ENCODE results near the gene GUCY2F.

GUCY2F gene

GRCh38 chrX:109481986-109482385 lies at the start of gene GUCY2F:
Gene GUCY2F (minus strand): TSS chrX:109482086. CDS start chrX:109475936, 6,150 bp downstream.
- DNase-seq, result no peak

- no peak for DNase-seq
Measured at GRCh38 chrX:109519001-109519400, 37.1 kb upstream of the GUCY2F start.

GRCh38 chrX:109511113-109511512 lies 29.2 kb upstream of the GUCY2F start:
- DNase-seq, result no peak

- no peak for DNase-seq
Measured at GRCh38 chrX:109508915-109509314, 27.0 kb upstream of the GUCY2F start.

GRCh38 chrX:109501176-109501575 lies 19.3 kb upstream of the GUCY2F start:
- no peak for DNase-seq

GRCh38 chrX:109498434-109498833 lies 16.5 kb upstream of the GUCY2F start:
- no peak for DNase-seq

- DNase-seq, result no peak
Measured at GRCh38 chrX:109489174-109489573, 7.3 kb upstream of the GUCY2F start.

GRCh38 chrX:109487640-109488039 lies 5.8 kb upstream of the GUCY2F start:
- no peak for DNase-seq

- peak; percentile 79 for DNase-seq
Measured at GRCh38 chrX:109485470-109486340, 3.8 kb upstream of the GUCY2F start.

- no peak for DNase-seq
Measured at GRCh38 chrX:109484886-109485285, 3.0 kb upstream of the GUCY2F start.

- DNase-seq, result peak; percentile 26
Measured at GRCh38 chrX:109475174-109475891, 6.6 kb downstream of the GUCY2F start.

GRCh38 chrX:109472939-109473735 lies 8.7 kb downstream of the GUCY2F start:
- peak; percentile 30 for DNase-seq

- DNase-seq, result no peak
Measured at GRCh38 chrX:109464231-109464630, 17.7 kb downstream of the GUCY2F start.

GRCh38 chrX:109463784-109464183 lies 18.1 kb downstream of the GUCY2F start:
- no peak for DNase-seq

GRCh38 chrX:109448282-109448938 lies 33.5 kb downstream of the GUCY2F start:
- DNase-seq, result no peak

- no peak for DNase-seq
Measured at GRCh38 chrX:109441266-109441665, 40.6 kb downstream of the GUCY2F start.

- no peak for DNase-seq
Measured at GRCh38 chrX:109440475-109440874, 41.4 kb downstream of the GUCY2F start.

- no peak for DNase-seq
Measured at GRCh38 chrX:109409181-109409580, 72.7 kb downstream of the GUCY2F start.

- no peak for DNase-seq
Measured at GRCh38 chrX:109403922-109404321, 78.0 kb downstream of the GUCY2F start.

GRCh38 chrX:109399831-109400230 lies 82.1 kb downstream of the GUCY2F start:
- no peak for DNase-seq

- no peak for DNase-seq
Measured at GRCh38 chrX:109398833-109399232, 83.1 kb downstream of the GUCY2F start.

GRCh38 chrX:109398061-109398460 lies 83.8 kb downstream of the GUCY2F start:
- no peak for DNase-seq

GRCh38 chrX:109393859-109394258 lies 88.0 kb downstream of the GUCY2F start:
- DNase-seq, result peak; percentile 1
